ENCODE results near the gene CPA4.

DNA sequence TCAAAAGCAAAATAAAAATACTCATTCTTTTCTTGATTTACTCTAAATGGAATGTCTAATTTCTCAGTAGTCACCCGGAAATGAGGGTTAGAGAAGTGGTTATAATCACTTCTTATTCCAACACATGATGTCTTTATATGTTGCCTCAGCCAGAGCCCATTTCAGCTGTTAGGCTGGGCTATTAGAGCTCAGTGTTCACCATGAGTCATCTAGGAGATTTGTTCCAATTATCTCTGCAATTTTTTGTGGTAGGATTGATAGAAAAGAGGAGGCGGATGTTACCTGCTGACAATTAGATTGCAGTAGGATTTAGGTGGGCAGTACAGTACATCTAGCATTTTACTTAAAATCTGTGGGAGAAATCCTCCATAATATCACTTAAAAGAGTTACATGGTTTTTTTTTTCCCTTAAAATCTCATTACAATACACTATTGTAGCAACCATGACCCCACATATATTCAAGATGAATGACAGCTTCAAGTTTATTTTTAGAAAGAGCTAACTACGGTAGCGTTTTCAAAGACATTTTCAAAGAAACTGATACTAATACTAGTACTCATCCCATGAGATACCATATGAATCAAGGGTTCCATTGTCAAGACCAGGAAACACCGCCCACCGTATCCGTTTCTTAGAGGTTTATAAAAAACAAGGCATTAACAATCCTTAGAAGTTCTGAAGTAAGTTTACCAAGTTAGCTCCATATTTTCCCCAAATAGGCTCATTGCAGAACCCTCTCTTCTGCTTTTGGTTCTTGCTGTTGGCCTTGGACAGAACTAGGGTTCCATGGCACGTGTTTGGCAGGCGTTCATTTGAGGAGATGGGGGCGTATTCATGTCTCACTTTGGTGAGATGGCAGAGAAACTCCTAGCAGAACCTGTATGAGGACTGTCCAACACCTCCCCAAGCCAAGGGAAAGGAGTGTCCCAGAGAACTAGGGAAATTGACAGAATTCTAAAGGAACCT, 15.9 kb upstream of the CPA4 start:
- TF ChIP-seq, protein P1, sequence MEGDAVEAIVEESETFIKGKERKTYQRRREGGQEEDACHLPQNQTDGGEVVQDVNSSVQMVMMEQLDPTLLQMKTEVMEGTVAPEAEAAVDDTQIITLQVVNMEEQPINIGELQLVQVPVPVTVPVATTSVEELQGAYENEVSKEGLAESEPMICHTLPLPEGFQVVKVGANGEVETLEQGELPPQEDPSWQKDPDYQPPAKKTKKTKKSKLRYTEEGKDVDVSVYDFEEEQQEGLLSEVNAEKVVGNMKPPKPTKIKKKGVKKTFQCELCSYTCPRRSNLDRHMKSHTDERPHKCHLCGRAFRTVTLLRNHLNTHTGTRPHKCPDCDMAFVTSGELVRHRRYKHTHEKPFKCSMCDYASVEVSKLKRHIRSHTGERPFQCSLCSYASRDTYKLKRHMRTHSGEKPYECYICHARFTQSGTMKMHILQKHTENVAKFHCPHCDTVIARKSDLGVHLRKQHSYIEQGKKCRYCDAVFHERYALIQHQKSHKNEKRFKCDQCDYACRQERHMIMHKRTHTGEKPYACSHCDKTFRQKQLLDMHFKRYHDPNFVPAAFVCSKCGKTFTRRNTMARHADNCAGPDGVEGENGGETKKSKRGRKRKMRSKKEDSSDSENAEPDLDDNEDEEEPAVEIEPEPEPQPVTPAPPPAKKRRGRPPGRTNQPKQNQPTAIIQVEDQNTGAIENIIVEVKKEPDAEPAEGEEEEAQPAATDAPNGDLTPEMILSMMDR (IDR thresholded peaks at IDR 0.05), result no peak
- no peak for TF ChIP-seq POLR2A (IDR thresholded peaks at IDR 0.05)

Measured in lower leg skin (tissue), 3 donors.